ENCODE results near the gene LRRC63. TPM values are rescaled to one million over a fixed set of nuclear protein-coding genes. Genes with fewer than 3 reads are reported as not detected.

The LRRC63 gene
- total and polyA plus RNA-seq, 9 of the 15 experiments (the other 6 are each of a cell fraction or from before 2014, with no cell fraction given) = 0.07 to 0.41 (median 0.24) TPM; not detected in 1

GRCh38 chr13:46315491-46316075, 103.9 kb downstream of the LRRC63 start (continued):
- TF ChIP-seq, protein P1, sequence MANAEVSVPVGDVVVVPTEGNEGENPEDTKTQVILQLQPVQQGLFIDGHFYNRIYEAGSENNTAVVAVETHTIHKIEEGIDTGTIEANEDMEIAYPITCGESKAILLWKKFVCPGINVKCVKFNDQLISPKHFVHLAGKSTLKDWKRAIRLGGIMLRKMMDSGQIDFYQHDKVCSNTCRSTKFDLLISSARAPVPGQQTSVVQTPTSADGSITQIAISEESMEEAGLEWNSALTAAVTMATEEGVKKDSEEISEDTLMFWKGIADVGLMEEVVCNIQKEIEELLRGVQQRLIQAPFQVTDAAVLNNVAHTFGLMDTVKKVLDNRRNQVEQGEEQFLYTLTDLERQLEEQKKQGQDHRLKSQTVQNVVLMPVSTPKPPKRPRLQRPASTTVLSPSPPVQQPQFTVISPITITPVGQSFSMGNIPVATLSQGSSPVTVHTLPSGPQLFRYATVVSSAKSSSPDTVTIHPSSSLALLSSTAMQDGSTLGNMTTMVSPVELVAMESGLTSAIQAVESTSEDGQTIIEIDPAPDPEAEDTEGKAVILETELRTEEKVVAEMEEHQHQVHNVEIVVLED (CRISPR knock-in tag; IDR thresholded peaks at IDR 0.05) = no peak
- peak; percentile 58 for TF ChIP-seq SMAD4 (CRISPR knock-in tag; conservative IDR thresholded peaks at IDR 0.05)
- TF ChIP-seq GABPB2 (CRISPR knock-in tag; conservative IDR thresholded peaks at IDR 0.05) = no peak
- TF ChIP-seq RFX1 (IDR thresholded peaks at IDR 0.05) = no peak
- TF ChIP-seq RCOR1 (IDR thresholded peaks at IDR 0.05; ENCODE audit: borderline replicate concordance in 1 of 2, low read depth in 2 of 2, low read length in 2 of 2) = peak in 1 of 2 experiments; percentile 46; a peak in 1 of 4 replicates
- TF ChIP-seq WHSC1 (IDR thresholded peaks at IDR 0.05; ENCODE audit: low read length) = no peak
- TF ChIP-seq JUN (IDR thresholded peaks at IDR 0.05; ENCODE audit: borderline replicate concordance, low read depth, low read length) = 0 out of 2 replicates have a peak, but pooled peaks have one; percentile 14
- TF ChIP-seq JUN (CRISPR knock-in tag; IDR thresholded peaks at IDR 0.05; ENCODE audit: borderline replicate concordance) = no peak
- 0 out of 2 replicates have a peak, but pooled peaks have one; percentile 34 for TF ChIP-seq ZNF197 (CRISPR knock-in tag; IDR thresholded peaks at IDR 0.05; ENCODE audit: low read depth)
- TF ChIP-seq, protein P2, sequence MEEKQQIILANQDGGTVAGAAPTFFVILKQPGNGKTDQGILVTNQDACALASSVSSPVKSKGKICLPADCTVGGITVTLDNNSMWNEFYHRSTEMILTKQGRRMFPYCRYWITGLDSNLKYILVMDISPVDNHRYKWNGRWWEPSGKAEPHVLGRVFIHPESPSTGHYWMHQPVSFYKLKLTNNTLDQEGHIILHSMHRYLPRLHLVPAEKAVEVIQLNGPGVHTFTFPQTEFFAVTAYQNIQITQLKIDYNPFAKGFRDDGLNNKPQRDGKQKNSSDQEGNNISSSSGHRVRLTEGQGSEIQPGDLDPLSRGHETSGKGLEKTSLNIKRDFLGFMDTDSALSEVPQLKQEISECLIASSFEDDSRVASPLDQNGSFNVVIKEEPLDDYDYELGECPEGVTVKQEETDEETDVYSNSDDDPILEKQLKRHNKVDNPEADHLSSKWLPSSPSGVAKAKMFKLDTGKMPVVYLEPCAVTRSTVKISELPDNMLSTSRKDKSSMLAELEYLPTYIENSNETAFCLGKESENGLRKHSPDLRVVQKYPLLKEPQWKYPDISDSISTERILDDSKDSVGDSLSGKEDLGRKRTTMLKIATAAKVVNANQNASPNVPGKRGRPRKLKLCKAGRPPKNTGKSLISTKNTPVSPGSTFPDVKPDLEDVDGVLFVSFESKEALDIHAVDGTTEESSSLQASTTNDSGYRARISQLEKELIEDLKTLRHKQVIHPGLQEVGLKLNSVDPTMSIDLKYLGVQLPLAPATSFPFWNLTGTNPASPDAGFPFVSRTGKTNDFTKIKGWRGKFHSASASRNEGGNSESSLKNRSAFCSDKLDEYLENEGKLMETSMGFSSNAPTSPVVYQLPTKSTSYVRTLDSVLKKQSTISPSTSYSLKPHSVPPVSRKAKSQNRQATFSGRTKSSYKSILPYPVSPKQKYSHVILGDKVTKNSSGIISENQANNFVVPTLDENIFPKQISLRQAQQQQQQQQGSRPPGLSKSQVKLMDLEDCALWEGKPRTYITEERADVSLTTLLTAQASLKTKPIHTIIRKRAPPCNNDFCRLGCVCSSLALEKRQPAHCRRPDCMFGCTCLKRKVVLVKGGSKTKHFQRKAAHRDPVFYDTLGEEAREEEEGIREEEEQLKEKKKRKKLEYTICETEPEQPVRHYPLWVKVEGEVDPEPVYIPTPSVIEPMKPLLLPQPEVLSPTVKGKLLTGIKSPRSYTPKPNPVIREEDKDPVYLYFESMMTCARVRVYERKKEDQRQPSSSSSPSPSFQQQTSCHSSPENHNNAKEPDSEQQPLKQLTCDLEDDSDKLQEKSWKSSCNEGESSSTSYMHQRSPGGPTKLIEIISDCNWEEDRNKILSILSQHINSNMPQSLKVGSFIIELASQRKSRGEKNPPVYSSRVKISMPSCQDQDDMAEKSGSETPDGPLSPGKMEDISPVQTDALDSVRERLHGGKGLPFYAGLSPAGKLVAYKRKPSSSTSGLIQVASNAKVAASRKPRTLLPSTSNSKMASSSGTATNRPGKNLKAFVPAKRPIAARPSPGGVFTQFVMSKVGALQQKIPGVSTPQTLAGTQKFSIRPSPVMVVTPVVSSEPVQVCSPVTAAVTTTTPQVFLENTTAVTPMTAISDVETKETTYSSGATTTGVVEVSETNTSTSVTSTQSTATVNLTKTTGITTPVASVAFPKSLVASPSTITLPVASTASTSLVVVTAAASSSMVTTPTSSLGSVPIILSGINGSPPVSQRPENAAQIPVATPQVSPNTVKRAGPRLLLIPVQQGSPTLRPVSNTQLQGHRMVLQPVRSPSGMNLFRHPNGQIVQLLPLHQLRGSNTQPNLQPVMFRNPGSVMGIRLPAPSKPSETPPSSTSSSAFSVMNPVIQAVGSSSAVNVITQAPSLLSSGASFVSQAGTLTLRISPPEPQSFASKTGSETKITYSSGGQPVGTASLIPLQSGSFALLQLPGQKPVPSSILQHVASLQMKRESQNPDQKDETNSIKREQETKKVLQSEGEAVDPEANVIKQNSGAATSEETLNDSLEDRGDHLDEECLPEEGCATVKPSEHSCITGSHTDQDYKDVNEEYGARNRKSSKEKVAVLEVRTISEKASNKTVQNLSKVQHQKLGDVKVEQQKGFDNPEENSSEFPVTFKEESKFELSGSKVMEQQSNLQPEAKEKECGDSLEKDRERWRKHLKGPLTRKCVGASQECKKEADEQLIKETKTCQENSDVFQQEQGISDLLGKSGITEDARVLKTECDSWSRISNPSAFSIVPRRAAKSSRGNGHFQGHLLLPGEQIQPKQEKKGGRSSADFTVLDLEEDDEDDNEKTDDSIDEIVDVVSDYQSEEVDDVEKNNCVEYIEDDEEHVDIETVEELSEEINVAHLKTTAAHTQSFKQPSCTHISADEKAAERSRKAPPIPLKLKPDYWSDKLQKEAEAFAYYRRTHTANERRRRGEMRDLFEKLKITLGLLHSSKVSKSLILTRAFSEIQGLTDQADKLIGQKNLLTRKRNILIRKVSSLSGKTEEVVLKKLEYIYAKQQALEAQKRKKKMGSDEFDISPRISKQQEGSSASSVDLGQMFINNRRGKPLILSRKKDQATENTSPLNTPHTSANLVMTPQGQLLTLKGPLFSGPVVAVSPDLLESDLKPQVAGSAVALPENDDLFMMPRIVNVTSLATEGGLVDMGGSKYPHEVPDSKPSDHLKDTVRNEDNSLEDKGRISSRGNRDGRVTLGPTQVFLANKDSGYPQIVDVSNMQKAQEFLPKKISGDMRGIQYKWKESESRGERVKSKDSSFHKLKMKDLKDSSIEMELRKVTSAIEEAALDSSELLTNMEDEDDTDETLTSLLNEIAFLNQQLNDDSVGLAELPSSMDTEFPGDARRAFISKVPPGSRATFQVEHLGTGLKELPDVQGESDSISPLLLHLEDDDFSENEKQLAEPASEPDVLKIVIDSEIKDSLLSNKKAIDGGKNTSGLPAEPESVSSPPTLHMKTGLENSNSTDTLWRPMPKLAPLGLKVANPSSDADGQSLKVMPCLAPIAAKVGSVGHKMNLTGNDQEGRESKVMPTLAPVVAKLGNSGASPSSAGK (IDR thresholded peaks at IDR 0.05) = peak; percentile 12; the same call in 1 of the 2 replicates
- no peak for TF ChIP-seq RBM15 (IDR thresholded peaks at IDR 0.05; ENCODE audit: insufficient read depth, low read length)
- no peak for TF ChIP-seq NFYB (IDR thresholded peaks at IDR 0.05; ENCODE audit: extremely low read depth, insufficient read length)

All from K562 (cell line).